ENCODE measurements around the gene DIP2A. TPM values are rescaled to one million over a fixed set of nuclear protein-coding genes. Genes with fewer than 3 reads are reported as not detected.

DIP2A gene
- total RNA-seq, 4 donors from 2014 or later, result 42.3 to 141 (median 52.8) TPM

DNA sequence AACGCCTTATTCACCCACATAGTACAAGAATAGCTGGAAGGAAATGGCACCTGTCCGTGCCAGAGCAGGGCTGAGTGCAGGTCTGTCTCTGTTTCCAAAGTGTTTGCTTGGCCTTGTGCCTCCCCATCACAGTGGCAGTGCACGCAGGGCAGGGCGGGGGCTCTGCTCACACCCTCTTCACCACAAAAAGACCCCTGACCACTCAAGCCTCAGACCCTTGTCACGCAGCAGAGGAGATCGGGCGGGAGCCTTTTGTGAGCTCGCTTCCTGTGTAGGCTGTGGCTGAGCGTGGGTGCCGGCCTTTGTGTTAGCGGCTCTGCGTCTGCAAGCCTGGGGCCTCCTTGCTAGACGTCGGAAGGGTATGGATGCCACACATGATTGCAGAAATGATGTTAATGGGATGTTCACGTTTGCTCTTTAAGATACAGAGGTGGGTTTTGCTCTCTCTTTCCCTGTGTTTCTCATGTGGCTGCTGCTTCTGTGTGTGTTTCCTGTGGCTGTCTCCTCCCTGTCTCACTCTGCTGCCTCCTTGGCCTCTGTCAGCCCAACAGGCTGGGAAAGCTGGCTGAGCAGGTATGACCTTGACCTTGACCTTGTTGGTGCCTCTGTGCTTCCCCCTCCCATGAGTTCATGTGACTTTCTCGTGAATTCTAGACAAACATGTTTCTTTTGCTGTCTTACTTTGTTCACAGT, 100.7 kb downstream of the DIP2A start:
- H3K27ac ChIP-seq, result no peak overlapping the region
- no peaks in the 10 kb centered on the region for H3K4me1 ChIP-seq
- H3K36me3 ChIP-seq, result peaks cover 89% of the 10 kb centered on the region
- WGBS, result 72% methylated on average over 15 of the region's 16 CpGs
- no peaks in the 10 kb centered on the region for H3K27me3 ChIP-seq
- H3K9me3 ChIP-seq, result no peaks in the 10 kb centered on the region
- no peak for DNase-seq (ENCODE audit: low spot score in 2 of 2)
- no peak overlapping the region for H3K4me3 ChIP-seq
- TF ChIP-seq POLR2AphosphoS5 (IDR thresholded peaks at IDR 0.05) (no peak), POLR2A (IDR thresholded peaks at IDR 0.05) (no peak), EP300 (IDR thresholded peaks at IDR 0.05) (no peak)
- TF ChIP-seq, protein P1, sequence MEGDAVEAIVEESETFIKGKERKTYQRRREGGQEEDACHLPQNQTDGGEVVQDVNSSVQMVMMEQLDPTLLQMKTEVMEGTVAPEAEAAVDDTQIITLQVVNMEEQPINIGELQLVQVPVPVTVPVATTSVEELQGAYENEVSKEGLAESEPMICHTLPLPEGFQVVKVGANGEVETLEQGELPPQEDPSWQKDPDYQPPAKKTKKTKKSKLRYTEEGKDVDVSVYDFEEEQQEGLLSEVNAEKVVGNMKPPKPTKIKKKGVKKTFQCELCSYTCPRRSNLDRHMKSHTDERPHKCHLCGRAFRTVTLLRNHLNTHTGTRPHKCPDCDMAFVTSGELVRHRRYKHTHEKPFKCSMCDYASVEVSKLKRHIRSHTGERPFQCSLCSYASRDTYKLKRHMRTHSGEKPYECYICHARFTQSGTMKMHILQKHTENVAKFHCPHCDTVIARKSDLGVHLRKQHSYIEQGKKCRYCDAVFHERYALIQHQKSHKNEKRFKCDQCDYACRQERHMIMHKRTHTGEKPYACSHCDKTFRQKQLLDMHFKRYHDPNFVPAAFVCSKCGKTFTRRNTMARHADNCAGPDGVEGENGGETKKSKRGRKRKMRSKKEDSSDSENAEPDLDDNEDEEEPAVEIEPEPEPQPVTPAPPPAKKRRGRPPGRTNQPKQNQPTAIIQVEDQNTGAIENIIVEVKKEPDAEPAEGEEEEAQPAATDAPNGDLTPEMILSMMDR (IDR thresholded peaks at IDR 0.05), result no peak

DNA sequence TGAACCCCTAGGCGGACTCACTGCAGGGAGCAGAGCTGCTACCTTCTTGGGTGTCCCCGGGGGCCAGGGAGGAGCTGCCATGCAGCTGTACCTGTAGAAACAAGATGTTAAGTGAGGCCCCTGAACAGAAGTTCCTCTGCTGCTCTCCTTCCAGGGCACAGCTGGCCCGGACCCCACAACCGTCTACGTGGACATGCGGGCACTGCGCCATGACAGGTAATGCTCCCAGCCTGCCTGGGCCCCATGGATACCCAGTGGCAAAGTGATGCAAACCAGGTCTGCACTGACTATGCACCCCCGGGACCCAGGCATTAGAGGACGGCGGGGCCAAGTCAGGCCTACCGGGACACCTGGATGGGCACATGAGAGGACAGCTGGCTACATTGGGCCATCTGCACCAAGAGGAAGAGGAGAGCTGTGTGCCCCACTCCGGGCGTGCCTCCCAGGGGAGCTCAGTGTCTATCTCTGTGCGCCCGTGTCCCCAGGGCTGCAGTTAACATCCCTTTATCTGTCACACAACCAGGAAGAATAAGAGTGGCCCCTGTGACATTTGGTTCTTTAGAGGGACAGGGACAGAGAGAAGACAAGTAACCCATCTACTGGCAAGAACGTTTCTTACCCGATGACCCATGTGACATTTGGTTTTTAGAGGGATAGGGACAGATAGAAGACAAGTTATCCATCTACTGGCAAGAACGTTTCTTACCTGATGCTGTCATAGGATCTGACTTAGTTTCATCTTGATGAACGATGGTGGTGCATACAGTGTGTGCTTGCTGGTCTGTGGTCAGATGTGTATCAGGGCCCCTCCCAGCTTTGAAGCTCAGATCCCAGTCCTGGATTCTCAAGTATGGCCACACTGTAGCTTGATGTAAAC, 102.1 kb downstream of the DIP2A start:
- H3K36me3 ChIP-seq, result peaks cover 89% of the 10 kb centered on the region
- H3K4me1 ChIP-seq, result no peaks in the 10 kb centered on the region
- no peaks in the 10 kb centered on the region for H3K9me3 ChIP-seq
- H3K27ac ChIP-seq, result no peak overlapping the region
- no peak for TF ChIP-seq EP300 (IDR thresholded peaks at IDR 0.05)
- no peak for TF ChIP-seq POLR2AphosphoS5 (IDR thresholded peaks at IDR 0.05)
- TF ChIP-seq, protein P1 (IDR thresholded peaks at IDR 0.05), result no peak
- TF ChIP-seq POLR2A (IDR thresholded peaks at IDR 0.05), result no peak
- H3K27me3 ChIP-seq, result no peaks in the 10 kb centered on the region
- no peak overlapping the region for H3K4me3 ChIP-seq
- DNase-seq (ENCODE audit: low spot score in 2 of 2), result peak in 1 of 2 donors; percentile 69
- 92% methylated on average over 11 of the region's 19 CpGs for WGBS

DNA sequence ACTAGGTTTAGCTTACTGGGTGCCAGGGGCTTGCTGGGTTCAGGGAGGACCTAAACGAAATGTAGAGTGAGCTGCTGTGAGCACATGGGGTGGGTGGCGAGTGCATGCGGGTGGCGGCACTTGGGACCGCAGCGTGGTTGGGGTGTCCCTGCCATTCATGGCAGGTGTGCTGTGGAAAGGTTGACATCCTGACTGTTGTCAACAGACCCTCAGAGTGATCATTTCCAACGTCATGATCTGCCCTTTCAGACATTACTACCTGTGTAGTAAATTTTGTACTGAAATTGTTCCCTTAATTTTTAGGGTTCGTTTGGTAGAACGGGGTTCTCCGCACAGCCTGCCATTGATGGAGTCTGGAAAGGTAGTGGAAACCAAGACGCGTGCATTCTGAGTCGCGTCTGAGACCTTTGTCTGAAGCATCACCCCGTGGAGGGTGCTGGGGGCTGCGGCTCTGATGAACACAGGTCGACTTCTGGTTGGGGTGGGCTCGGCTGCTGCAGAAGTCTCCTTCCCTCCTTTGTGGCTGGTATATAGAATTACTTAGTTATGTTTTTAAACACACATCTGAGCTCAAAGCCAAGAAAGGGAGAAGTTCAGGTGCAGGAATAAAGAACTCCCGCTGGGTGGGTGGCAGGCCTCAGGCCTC, 102.9 kb downstream of the DIP2A start:
- Histone ChIP-seq H3K4me1 (no peaks in the 10 kb centered on the region), H3K9me3 (no peaks in the 10 kb centered on the region), H3K36me3 (peaks cover 89% of the 10 kb centered on the region), H3K4me3 (no peak overlapping the region), H3K27me3 (no peaks in the 10 kb centered on the region), H3K27ac (no peak overlapping the region)
- DNase-seq (ENCODE audit: low spot score in 2 of 2), result no peak
- TF ChIP-seq POLR2A (IDR thresholded peaks at IDR 0.05) (no peak), EP300 (IDR thresholded peaks at IDR 0.05) (no peak), POLR2AphosphoS5 (IDR thresholded peaks at IDR 0.05) (no peak)
- TF ChIP-seq, protein P1 (IDR thresholded peaks at IDR 0.05), result no peak
- 95% methylated on average over 19 of the region's 19 CpGs for WGBS

DNA sequence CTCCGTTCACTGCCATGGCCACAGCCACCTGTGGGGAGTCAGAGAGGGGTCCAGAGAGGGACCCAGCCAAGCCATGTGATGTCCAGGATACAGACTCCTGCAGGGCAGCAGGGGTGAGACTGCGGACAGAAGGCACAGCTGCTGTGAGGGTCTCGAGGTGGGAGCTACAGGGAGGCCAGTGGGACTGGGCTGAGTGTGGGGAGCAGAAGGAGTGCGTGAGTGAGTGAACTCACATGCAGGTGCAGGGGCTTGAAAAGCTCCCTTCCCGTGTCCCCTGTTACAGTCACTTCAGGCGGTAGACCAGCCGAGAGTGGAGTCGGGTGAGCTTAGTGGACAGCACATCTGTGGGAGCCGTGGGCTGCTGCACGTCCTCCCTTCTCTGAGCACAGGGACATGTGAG, 103.8 kb downstream of the DIP2A start:
- WGBS, result 93% methylated on average over 10 of the region's 10 CpGs
- H3K36me3 ChIP-seq, result peaks cover 89% of the 10 kb centered on the region

More for the DNA sequence above, 103.8 kb downstream of the DIP2A start:
- Histone ChIP-seq H3K27ac (no peak overlapping the region), H3K4me3 (no peak overlapping the region), H3K9me3 (no peaks in the 10 kb centered on the region), H3K4me1 (no peaks in the 10 kb centered on the region), H3K27me3 (no peaks in the 10 kb centered on the region)
- no peak for DNase-seq (ENCODE audit: low spot score in 2 of 2)
- TF ChIP-seq, protein P1 (IDR thresholded peaks at IDR 0.05), result no peak
- TF ChIP-seq POLR2A (IDR thresholded peaks at IDR 0.05) (no peak), POLR2AphosphoS5 (IDR thresholded peaks at IDR 0.05) (no peak), EP300 (IDR thresholded peaks at IDR 0.05) (no peak)

Data from suprapubic skin (tissue), 4 donors.